MCF 10A (cell line): ENCODE data around the gene ADAP1. TPM values are rescaled to one million over a fixed set of nuclear protein-coding genes. Genes with fewer than 3 reads are reported as not detected.

ENCODE experiments used
- BruUV-seq: library from RNA; stranded (reverse); fragments of 400-500 nt; replicated peaks from 2 replicates; lab custom pipeline; 2021; lab: Mats Ljungman, UMichigan
- CTCF ChIA-PET: fragments of 300-600 bp; sonication (Branson Sonifier 250); formaldehyde crosslinking; extraction: SDS; loops from one replicate; lab custom pipeline; 2021; ENCODE audit warnings: antibody characterized with exemption, inconsistent platforms; lab: Yijun Ruan, JAX
- POLR2A ChIA-PET: fragments of 300-600, 350-650 bp; sonication (Branson Sonifier 250); formaldehyde crosslinking; extraction: SDS; loops from one replicate; lab custom pipeline; 2020; ENCODE audit warnings: antibody characterized with exemption, inconsistent platforms; lab: Yijun Ruan, JAX
- DNase-seq: peaks from one replicate; pipeline ENCODE4 v3.0.0-alpha.2; 2018; ENCODE audit not compliant: unreplicated experiment
- H3K27ac Mint-ChIP-seq: one replicate; pipeline ENCODE4 v1.8.0; 2022; ENCODE audit warnings: mild to moderate bottlenecking, low read depth, mixed read lengths; ENCODE audit not compliant: unreplicated experiment
- H3K27me3 Mint-ChIP-seq: one replicate; pipeline ENCODE4 v1.8.0; 2022; ENCODE audit warnings: mixed read lengths; ENCODE audit not compliant: insufficient read depth, unreplicated experiment
- H3K36me3 Mint-ChIP-seq: one replicate; pipeline ENCODE4 v1.8.0; 2022; ENCODE audit warnings: mild to moderate bottlenecking, moderate library complexity, mixed read lengths; ENCODE audit not compliant: insufficient read depth, unreplicated experiment
- H3K4me1 Mint-ChIP-seq: one replicate; pipeline ENCODE4 v1.8.0; 2022; ENCODE audit warnings: mixed read lengths; ENCODE audit not compliant: insufficient read depth, unreplicated experiment
- H3K4me3 Mint-ChIP-seq: one replicate; pipeline ENCODE4 v1.8.0; 2022; ENCODE audit warnings: mild to moderate bottlenecking, moderate library complexity, mixed read lengths; ENCODE audit not compliant: unreplicated experiment
- H3K9me3 Mint-ChIP-seq: one replicate; pipeline ENCODE4 v1.8.0; 2022; ENCODE audit warnings: mixed read lengths; ENCODE audit not compliant: unreplicated experiment
- intact Hi-C: fragments of 100-400 bp; cut with micrococcal nuclease; formaldehyde crosslinking; loops from 2 replicates; pipeline ENCODE4 v1.14.1; 2022
- total RNA-seq: library from RNA; stranded (reverse); gene quantifications from 2 replicates; pipeline ENCODE4 v1.2.3, GENCODE V29; 2022
- TF ChIP-seq, protein P1 (sequence below): fragments of 200-600 bp; IDR thresholded peaks from one replicate; pipeline ENCODE4 v1.8.0; 2022; ENCODE audit warnings: antibody characterized with exemption, mild to moderate bottlenecking; ENCODE audit not compliant: unreplicated experiment

Gene ADAP1
- total RNA-seq, 1 experiment from 2014 or later = 7.0 TPM

- Mint-ChIP-seq H3K27ac (peak overlapping the region; percentile 67), H3K4me1 (no peaks in the 10 kb centered on the region), H3K36me3 (peaks cover 88% of the 10 kb centered on the region), H3K27me3 (no peaks in the 10 kb centered on the region), H3K9me3 (no peaks in the 10 kb centered on the region), H3K4me3 (no peak overlapping the region)
- TF ChIP-seq, protein P1, sequence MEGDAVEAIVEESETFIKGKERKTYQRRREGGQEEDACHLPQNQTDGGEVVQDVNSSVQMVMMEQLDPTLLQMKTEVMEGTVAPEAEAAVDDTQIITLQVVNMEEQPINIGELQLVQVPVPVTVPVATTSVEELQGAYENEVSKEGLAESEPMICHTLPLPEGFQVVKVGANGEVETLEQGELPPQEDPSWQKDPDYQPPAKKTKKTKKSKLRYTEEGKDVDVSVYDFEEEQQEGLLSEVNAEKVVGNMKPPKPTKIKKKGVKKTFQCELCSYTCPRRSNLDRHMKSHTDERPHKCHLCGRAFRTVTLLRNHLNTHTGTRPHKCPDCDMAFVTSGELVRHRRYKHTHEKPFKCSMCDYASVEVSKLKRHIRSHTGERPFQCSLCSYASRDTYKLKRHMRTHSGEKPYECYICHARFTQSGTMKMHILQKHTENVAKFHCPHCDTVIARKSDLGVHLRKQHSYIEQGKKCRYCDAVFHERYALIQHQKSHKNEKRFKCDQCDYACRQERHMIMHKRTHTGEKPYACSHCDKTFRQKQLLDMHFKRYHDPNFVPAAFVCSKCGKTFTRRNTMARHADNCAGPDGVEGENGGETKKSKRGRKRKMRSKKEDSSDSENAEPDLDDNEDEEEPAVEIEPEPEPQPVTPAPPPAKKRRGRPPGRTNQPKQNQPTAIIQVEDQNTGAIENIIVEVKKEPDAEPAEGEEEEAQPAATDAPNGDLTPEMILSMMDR = no peak
- no peak for DNase-seq
- BruUV-seq = no TSS peak
- ChIA-PET POLR2A (no interaction called here), CTCF (interaction anchor here (0.9 to 1.9 kb wide), 2 partner anchors 25 to 26 kb away, joined by 3 to 8 read pairs; no protein-coding TSS in a partner anchor)
- intact Hi-C loops = no loop called here
Observed at GRCh38 chr7:861222-861621, 93.3 kb downstream of the ADAP1 start.

DNA sequence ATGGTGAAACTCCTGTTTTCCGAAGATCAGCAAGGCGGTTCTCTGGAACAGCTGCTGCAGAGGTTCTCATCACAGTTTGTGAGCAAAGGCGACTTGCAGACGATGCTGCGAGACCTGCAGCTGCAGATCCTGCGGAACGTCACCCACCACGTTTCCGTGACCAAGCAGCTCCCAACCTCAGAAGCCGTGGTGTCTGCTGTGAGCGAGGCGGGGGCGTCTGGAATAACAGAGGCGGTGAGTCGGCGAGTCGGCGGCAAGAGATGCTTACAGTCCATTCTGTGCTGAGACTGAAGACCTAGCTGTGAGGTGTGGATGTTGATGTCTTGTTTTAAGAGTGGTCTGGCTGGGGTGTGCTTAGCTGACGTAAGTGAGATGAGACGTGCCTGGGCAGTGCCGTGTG is 94.3 kb downstream of the ADAP1 start:
- ChIA-PET POLR2A (no interaction called here), CTCF (interaction anchor here (1.9 kb wide), 1 partner anchor 24 kb away, joined by 8 read pairs; no protein-coding TSS in a partner anchor)
- no TSS peak for BruUV-seq
- DNase-seq = no peak
- Mint-ChIP-seq H3K4me1 (no peaks in the 10 kb centered on the region), H3K9me3 (no peaks in the 10 kb centered on the region), H3K4me3 (no peak overlapping the region), H3K36me3 (peaks cover 90% of the 10 kb centered on the region), H3K27ac (no peak overlapping the region), H3K27me3 (no peaks in the 10 kb centered on the region)
- TF ChIP-seq, protein P1 = no peak
- intact Hi-C loops = no loop called here

- no TSS peak for BruUV-seq
- Mint-ChIP-seq H3K36me3 (peaks cover 90% of the 10 kb centered on the region), H3K9me3 (no peaks in the 10 kb centered on the region), H3K4me3 (no peak overlapping the region), H3K27me3 (no peaks in the 10 kb centered on the region), H3K4me1 (no peaks in the 10 kb centered on the region), H3K27ac (no peak overlapping the region)
- TF ChIP-seq, protein P1 = no peak
- CTCF ChIA-PET = interaction anchor here (1.4 to 1.9 kb wide), 3 partner anchors 13 to 23 kb away, joined by 4 to 8 read pairs (median 8); no protein-coding TSS in a partner anchor
- POLR2A ChIA-PET = interaction anchor here (0.7 kb wide), 1 partner anchor 19 kb away, joined by 3 read pairs; no protein-coding TSS in a partner anchor
- intact Hi-C loops = no loop called here
- DNase-seq = no peak
Observed at GRCh38 chr7:859359-860030, 95.0 kb downstream of the ADAP1 start.

- Mint-ChIP-seq H3K27ac (no peak overlapping the region), H3K4me1 (no peaks in the 10 kb centered on the region), H3K4me3 (no peak overlapping the region), H3K9me3 (no peaks in the 10 kb centered on the region), H3K36me3 (peaks cover 99% of the 10 kb centered on the region), H3K27me3 (no peaks in the 10 kb centered on the region)
- ChIA-PET POLR2A (interaction anchor here (0.8 to 2.2 kb wide), 2 partner anchors 10 to 41 kb away, joined by 3 to 7 read pairs; no protein-coding TSS in a partner anchor), CTCF (interaction anchor here (0.9 to 1.3 kb wide), 7 partner anchors 10 to 536 kb away, joined by 3 to 8 read pairs (median 3); partner anchors contain the start of gene SUN1)
- TF ChIP-seq, protein P1 = no peak
- DNase-seq = no peak
- BruUV-seq = no TSS peak
- intact Hi-C loops = no loop called here
Observed at GRCh38 chr7:857661-858060, 96.8 kb downstream of the ADAP1 start.
